Chondrocyte (in vitro differentiated cells): ENCODE data around the gene UPK3B. TPM values are rescaled to one million over a fixed set of nuclear protein-coding genes. Genes with fewer than 3 reads are reported as not detected.
"Not testable (repeated sequence)": the region's sequence is repeated elsewhere in the genome, so short reads cannot be mapped to it uniquely, and the experiment has no call there.

ENCODE experiments used
- DNase-seq: peaks from one replicate; pipeline ENCODE4 v3.0.0; 2021; ENCODE audit warnings: mixed read lengths, low spot score
- H3K27ac Mint-ChIP-seq: one replicate; pipeline ENCODE4 v1.8.0; 2021; ENCODE audit warnings: mild to moderate bottlenecking, moderate library complexity, mixed read lengths; ENCODE audit not compliant: unreplicated experiment
- H3K27me3 Mint-ChIP-seq: 2 replicates; pipeline ENCODE4 v1.8.0; 2021; ENCODE audit warnings: low read depth, mixed read lengths
- H3K36me3 Mint-ChIP-seq: 2 replicates; pipeline ENCODE4 v1.8.0; 2021; ENCODE audit warnings: low read depth, mixed read lengths
- H3K4me1 Mint-ChIP-seq: 2 replicates; pipeline ENCODE4 v1.8.0; 2021; ENCODE audit warnings: low read depth, mild to moderate bottlenecking, mixed read lengths
- H3K4me3 Mint-ChIP-seq: one replicate; pipeline ENCODE4 v1.8.0; 2021; ENCODE audit warnings: mild to moderate bottlenecking, moderate library complexity, mixed read lengths; ENCODE audit not compliant: unreplicated experiment
- H3K9me3 Mint-ChIP-seq: 2 replicates; pipeline ENCODE4 v1.8.0; 2021; ENCODE audit warnings: low read depth, mixed read lengths
- total RNA-seq: library from RNA; stranded (reverse); gene quantifications from 3 replicates; pipeline ENCODE4 v1.2.1, GENCODE V29; 2021
- TF ChIP-seq, protein P1 (sequence below): fragments of 200-600 bp; sonication (generic); IDR thresholded peaks from 2 replicates; pipeline ENCODE4 v1.5.0; 2021; ENCODE audit warnings: antibody characterized with exemption, mild to moderate bottlenecking, moderate library complexity

UPK3B gene
- total RNA-seq, 1 donor from 2014 or later = 0.62 TPM

DNA sequence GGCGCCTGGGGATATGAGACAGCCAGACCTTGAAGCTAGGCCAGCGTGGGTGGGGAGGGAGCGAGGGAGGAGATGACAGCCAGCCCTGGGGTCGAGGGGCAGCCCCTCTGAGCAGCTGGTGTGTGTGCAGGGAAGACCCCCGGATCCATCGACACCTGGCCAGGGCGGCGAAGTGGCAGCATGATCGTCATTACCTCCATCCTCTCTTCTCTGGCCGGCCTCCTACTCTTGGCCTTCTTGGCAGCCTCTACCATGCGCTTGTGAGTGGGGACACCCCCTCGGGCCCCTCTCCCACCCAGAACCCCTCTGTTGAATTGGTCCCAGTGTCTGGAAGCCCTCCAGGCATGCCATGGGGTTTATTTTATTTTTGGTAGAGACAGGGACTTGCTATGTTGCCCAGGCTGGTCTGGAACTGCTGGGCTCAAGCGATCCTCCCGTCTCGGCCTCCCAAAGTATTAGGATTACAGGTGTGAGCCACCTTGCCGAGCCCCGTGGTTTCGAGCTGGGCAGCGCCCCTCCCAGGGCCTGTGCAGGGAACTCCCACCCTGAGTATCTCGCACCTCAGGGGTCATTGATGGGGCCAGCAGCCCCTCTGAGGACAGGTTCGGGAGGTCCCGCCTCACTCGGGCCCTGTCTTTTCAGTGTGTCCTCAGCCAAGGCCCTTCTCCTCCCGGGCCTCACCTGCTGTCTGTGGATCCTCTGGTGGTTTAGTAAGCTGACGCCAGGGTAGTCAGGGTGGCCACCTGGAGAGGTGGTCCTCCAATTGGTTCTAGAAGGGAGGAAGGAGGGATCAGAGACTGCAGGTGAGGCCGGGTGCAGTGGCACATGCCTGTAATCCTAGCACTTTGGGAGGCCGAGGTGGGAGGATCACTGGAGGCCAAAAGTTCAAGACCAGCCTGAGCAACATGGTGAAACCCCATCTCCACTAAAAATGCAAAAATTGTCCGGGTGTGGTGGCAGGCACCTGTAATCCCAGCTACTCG is 3.8 kb downstream of the UPK3B start:
- TF ChIP-seq, protein P1, sequence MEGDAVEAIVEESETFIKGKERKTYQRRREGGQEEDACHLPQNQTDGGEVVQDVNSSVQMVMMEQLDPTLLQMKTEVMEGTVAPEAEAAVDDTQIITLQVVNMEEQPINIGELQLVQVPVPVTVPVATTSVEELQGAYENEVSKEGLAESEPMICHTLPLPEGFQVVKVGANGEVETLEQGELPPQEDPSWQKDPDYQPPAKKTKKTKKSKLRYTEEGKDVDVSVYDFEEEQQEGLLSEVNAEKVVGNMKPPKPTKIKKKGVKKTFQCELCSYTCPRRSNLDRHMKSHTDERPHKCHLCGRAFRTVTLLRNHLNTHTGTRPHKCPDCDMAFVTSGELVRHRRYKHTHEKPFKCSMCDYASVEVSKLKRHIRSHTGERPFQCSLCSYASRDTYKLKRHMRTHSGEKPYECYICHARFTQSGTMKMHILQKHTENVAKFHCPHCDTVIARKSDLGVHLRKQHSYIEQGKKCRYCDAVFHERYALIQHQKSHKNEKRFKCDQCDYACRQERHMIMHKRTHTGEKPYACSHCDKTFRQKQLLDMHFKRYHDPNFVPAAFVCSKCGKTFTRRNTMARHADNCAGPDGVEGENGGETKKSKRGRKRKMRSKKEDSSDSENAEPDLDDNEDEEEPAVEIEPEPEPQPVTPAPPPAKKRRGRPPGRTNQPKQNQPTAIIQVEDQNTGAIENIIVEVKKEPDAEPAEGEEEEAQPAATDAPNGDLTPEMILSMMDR = no peak
- no peak overlapping the region for H3K4me3 Mint-ChIP-seq

DNA sequence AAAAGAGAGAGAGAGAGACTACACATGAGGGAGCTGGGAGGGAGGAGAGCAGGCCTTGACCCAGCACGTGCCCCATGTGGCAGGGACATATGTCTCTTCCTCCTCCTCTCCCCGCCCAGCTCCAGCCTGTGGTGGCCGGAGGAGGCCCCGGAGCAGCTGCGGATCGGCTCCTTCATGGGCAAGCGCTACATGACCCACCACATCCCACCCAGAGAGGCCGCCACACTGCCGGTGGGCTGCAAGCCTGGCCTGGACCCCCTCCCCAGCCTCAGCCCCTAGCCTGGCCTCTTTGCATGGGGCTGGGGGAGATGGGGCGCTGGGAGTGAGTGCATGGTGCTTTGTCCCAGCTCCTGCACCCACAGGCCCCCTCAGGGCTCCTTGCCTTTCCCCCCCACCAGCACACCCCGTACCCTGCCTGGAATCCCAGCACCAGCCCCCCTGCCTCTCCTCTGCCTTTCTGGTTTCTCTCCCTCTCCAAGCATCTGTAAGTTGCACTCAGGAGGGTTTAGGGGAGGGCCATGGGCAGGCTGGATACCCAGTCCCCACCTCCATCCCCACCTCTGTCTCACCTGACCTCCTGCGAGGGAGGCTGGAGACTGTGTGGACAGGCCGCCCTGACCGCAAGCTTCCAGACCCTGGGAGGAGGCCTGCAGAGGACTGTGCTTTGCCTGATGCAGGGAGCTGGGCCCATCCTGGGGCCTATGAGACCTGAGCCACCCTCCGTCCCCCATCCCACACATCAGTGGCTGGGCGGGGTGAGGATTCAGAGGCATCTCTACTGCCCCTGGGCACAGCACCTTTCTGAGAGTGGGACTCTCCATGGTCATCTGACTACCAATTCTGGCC is 4.8 kb downstream of the UPK3B start:
- Mint-ChIP-seq H3K27ac (no peak overlapping the region), H3K4me1 (no peaks in the 10 kb centered on the region), H3K36me3 (no peaks in the 10 kb centered on the region), H3K4me3 (no peak overlapping the region), H3K27me3 (no peaks in the 10 kb centered on the region), H3K9me3 (no peaks in the 10 kb centered on the region)
- TF ChIP-seq, protein P1 = no peak
- DNase-seq = peak; percentile 78

More for the DNA sequence above, 3.8 kb downstream of the UPK3B start:
- Mint-ChIP-seq H3K27ac (no peak overlapping the region), H3K4me1 (peaks cover 5% of the 10 kb centered on the region), H3K36me3 (no peaks in the 10 kb centered on the region), H3K27me3 (no peaks in the 10 kb centered on the region), H3K9me3 (no peaks in the 10 kb centered on the region)
- DNase-seq = no peak

DNA sequence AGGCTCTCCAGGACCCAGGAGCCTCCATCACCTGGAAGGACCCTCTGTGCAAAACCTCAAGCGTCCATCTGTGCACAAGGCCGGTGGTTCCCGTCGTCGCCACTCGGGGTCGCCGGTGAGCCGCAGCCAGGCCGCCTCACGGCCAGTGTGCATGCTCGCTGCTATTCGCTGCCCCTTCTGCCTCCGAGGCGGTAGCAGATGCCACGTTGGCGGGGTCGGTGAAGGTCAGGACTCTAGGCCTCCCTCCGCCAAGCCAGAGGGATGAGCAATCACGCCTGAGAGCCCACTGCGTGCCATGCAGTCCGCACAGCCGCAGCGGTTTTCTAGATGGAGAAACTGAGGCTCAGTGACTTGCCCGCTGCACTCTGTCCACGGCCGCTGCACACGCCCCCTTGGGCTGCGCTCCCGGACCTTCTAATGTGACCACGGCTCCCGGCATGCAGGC is 5.7 kb downstream of the UPK3B start:
- TF ChIP-seq, protein P1 = no peak
- Mint-ChIP-seq H3K4me3 (no peak overlapping the region), H3K9me3 (no peaks in the 10 kb centered on the region), H3K4me1 (no peaks in the 10 kb centered on the region), H3K27me3 (no peaks in the 10 kb centered on the region), H3K27ac (no peak overlapping the region), H3K36me3 (no peaks in the 10 kb centered on the region)
- no peak for DNase-seq

DNA sequence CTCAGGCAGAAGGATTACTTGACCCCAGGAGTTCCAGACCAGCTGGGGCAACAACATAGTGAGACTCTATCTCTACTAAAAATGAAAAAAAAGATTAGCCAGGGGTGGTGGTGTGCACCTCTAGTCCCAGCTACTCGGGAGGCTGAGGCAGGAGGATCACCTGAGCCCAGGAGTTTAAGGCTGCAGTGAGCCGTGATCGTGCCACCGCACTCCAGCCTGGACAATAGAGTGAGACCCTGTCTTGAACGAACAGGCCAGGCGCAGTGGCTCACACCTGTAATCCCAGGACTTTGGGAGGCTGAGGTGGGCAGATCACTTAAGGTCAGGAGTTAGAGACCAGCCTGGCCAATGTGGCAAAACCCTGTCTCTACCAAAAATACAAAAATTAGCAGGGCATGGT is 6.6 kb downstream of the UPK3B start:
- H3K4me3 Mint-ChIP-seq, H3K4me1 Mint-ChIP-seq, H3K27me3 Mint-ChIP-seq, DNase-seq, H3K36me3 Mint-ChIP-seq, H3K9me3 Mint-ChIP-seq, H3K27ac Mint-ChIP-seq: not testable (repeated sequence)

DNA sequence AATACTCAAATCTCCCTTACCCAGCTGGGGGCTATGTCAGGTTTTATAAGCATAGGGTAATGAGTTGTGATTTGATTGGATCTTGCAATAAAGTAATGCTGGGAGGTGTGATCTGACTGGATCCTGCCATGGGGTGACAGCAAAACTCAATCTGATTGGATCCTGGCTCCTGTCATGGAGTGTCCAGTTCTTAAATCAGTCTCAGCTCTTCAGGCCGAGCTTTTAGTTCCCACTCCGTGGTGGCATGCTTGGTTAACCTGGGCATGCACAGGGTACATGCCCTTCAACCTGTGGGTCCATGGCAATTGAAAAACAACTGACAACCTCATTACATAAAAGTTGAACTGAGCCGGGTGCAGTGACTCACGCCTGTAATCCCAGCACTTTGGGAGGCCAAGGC is 15.8 kb downstream of the UPK3B start:
- H3K27me3 Mint-ChIP-seq, H3K27ac Mint-ChIP-seq, H3K36me3 Mint-ChIP-seq, DNase-seq, H3K4me1 Mint-ChIP-seq, H3K4me3 Mint-ChIP-seq, H3K9me3 Mint-ChIP-seq: not testable (repeated sequence)

DNA sequence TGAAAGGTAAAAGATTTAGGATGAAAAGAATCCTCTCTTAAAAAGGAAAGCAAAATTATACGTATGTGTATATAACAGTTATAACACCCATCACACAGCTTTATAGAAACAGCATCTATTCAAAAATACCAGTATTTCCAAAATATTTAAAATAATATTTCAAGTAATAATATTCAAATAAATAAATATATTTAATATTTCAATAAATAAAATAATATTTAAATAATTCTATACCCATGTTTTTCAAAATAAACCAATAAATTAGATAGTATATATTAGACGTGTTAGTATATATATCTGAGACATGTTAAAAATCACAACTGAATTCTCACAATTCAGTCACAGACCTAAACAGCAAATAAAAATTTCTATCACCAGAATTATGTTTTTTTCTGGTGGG is 21.3 kb downstream of the UPK3B start:
- not testable (repeated sequence) for H3K27me3 Mint-ChIP-seq, H3K36me3 Mint-ChIP-seq, H3K4me3 Mint-ChIP-seq, H3K9me3 Mint-ChIP-seq, DNase-seq, H3K27ac Mint-ChIP-seq, H3K4me1 Mint-ChIP-seq

DNA sequence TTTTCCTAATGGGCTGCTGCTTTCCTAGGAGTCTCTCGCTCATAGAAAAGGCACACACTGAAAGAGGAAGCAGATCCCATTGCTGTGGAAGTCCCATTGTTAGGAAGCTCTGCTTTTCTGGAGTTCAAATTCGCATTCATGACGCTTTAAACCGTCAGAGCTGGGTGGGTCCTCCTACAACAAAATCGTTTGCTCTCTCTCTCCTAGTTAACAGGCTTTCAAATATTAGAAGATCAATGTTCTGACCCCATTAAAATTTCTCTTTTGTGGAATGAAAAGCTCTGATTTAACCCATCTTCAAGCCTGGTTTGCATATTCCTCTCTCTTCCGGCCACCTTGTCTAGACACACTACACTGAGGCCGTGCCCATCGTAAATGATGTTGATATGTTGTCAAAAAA is 32.8 kb downstream of the UPK3B start, which contains the start of gene SPDYE16:
Gene SPDYE16 (minus strand): TSS at position 101 of the 400 bp plus-strand sequence. CDS start 1,838 bp downstream, outside the sequence.
- H3K36me3 Mint-ChIP-seq, H3K27me3 Mint-ChIP-seq, H3K27ac Mint-ChIP-seq, H3K4me3 Mint-ChIP-seq, H3K9me3 Mint-ChIP-seq, DNase-seq, H3K4me1 Mint-ChIP-seq: not testable (repeated sequence)
